Measurements from ENCODE around the gene ACOT7.

The ACOT7 gene

DNA sequence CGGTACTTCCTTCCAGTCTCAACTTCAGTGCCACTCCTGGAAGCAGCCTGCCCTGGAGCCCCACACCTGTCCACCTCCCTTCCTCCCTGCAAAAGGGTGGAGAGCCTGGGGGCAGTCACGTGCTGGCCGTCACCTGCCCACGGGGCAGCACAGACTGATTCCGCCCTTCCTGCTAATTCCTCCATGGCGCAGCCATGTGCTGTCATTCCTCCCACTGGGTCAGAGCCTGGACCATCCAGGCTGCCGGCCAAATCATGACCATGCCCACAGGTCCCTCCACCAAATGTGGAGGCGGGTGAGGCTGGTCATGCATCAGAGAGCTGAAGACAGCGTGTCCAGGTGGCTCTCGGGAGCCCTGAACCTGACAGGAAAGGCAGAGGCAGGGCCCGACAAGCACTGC, 108.2 kb downstream of the ACOT7 start:
- no peak for DNase-seq (ENCODE audit: low read depth)

DNA sequence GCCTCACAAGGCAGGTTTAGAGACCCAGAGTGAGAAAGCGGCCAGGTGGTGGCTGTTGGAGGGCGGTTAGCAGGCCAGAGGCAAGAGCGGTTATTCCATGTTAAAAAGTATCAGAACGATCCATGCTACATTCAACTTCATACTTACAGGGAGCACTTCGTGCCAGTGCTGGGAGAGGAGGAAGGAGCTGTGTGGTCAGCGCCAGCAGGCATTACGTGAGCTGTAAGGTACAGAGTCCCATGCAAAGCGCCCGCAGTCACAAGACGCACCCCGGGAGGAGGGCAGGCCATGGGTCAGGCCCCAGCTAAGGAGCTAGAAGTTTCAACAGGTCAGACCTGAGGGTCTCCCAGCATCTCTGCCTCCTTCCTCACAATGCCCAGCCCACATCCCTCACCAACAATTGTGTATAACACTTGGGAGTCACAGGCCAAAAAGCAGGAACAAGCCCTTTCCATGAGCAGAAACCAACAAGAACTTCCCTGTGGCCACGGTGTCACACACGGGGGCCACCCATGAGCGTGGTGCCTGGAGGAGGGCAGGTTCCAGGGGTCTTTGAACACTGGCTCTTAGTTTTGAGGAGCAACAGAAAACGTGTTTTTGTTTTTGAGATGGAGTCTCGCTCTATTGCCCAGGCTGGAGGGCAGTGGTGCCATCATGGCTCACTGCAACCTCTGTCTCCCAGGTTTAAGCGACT, 110.8 kb downstream of the ACOT7 start:
- no peak for DNase-seq (ENCODE audit: low read depth)

DNA sequence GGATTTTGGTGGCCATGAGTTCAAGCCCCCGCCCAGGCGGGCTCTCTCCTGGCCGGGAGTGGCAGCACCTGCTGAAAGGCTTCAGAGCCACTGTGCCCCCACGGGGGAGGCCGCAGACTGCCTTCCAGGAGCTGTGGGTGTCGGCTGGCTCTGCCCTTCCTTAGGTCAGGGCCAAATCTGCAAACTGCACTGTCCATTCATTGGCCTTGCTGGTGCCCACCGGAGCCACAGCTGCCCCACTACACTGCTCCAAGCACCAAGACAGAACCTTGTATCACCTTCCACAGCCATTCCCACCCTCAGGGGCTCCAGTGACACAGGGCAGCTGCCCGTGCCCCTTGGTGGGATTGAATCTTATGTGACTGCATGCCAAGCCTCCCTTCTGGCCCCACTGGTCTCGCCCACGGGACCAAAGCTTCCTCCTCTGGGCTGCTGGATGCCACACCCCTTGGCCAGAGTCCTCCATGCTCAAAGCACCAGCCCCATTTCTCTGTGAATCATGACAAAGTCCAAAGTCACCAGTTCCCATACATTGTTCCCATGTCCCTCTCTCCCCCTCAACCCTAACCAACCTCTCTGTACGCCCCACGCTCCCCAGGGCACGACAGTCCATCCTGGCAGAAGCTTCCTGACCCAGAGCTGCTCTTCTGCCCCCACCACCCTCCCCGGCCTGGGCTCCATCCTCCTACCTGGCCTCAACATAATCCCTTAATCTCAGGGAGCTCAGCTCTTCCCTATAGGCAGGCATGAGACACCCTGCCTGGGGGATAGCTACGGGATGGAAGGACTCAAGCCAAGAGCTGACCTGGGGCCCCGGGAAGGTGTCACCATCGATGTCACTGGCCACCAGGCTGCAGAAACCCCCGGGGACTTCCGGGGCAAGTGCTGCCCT, 111.8 kb downstream of the ACOT7 start:
- DNase-seq (ENCODE audit: low read depth) = no peak

DNA sequence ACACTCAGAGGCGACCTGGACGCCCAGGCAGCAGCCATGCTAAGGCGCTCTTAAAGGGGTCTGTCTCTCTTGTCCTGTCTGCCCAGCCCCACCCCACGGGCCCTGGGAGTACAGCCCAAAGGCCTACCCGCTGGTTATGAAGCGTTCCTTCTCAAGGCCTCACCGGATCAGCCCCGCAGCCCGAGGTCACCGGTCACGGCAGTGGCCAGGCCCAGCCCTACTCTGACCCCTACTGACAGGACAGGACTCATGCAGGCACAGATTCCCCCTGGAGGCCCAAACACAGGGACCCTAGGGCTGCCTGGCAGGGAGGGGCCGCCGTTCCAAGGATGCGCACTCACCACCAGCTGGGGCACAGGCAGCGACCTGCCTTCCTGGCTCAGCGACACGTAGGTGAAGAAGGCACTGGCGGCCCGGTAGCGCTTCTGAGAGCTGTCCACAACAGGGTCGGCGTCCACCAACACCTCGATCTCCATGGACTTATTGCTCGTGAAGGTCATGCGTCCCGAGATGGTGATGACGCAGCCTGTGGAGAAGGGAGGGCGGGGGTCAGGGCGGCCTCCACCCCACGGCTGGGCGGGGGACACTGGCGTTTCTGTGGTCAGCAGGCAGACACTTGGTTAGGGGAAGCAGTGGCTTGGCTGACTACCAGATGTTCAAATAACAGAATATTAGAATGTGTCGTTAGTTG, 112.7 kb downstream of the ACOT7 start:
- DNase-seq (ENCODE audit: low read depth) = no peak

DNA sequence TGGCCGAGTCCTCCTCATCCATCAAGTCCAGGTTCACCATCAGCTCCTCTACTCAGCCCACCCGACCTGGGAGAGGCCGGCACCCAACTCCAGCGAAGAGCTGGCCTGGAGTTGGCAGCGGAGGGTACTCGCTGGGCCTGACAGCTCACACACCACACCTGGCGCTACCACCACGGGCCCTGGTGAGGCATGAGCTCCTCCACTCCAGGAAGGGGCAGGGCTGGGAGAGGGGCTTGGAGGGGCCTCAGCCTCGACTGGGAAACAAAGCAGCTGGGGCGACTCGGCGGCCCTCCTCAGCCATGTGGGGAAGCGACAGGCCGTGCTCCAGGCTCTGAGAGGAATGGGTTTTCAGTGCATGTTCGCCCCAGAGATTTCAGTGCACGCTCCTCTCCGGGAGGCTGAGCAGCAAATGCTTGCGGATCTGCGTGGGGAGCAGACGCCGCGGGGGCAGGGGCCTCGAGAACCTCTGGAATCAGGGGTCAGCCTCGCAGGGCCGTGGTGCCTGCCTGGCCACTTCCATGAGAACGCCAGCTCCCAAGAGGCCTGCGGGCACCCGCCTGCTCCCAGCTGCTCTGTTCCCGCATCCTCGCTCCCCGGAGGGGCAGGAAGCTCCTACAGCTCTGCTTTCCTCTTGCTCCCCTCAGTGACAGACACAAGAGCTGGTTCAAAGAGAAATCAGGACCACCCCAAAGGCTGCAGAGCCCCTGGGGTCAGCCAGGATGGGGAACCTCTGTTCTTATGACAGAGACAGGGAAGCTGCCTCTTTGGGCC, 113.8 kb downstream of the ACOT7 start:
- no peak for DNase-seq (ENCODE audit: low read depth)

DNA sequence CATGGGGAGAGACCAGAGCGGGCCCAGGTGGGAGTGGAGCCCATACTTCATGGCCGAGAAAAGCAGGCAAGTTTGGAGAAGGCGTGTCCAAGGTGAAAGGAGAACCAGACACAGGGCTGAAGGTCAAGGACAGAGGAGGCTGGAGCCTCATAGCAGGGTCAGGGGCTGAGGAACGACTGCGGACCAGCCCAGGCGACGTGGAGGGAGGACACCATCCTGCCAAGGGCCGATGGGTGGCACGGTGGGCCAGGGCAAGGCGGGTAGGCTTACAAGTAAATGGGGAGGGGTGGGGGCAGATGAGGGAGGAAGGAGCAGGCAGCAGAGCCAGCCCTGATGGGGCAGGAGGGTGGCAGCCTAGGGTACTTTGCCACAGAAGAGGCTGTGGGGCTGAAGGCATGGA, 114.5 kb downstream of the ACOT7 start:
- DNase-seq (ENCODE audit: low read depth) = no peak

GRCh38 chr1:6278263-6278662, 115.3 kb downstream of the ACOT7 start:
- DNase-seq (ENCODE audit: low read depth) = no peak

GRCh38 chr1:6276811-6277555, 116.6 kb downstream of the ACOT7 start:
- DNase-seq (ENCODE audit: low read depth) = no peak

DNA sequence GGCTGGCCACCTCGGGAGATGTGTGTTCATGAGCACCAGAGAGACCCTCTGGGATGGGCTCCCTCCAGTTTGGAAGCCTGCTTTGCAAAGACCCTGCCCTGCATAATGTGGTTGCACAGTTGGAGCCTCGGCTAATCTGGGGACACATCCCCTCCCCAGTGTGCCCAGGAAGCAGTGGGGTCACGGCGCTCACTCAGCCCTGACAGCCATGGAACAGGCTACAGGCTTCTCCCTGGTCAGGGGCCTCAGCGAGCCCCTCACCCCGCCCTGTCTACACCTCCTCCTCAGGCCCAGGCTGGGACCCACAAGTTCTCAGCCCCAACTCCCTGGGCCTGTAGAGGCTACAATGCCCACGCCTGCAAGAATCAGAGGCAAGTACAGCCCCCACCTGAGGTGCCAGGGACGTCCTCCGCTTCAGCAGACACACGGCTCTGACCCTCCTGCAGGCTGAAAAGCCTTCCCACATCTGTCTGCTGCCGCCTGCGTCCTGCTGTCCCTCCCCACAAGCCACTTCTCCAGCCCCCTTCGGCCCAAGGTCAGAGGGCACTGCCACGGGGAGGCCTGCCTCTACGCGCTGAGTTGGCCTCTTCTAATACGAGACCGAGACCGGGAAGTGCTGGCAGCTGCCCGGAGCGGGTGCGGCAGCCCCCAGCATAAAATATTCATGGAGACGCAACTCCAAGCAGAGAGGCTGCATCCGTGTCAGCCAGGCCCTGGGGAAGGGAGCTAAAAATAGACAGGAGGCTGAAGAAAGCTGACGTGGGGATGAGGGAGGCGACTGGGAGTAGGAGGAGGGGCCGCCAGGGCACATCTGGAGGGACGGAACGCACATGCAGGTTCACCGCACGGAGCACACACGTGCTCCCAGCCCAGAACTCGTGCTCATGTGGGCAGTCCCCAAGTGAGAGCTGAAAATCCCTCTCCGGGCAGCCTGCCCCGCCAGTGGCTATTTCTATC, 117.5 kb downstream of the ACOT7 start:
- DNase-seq (ENCODE audit: low read depth) = peak; percentile 71

GRCh38 chr1:6274622-6275139, 118.9 kb downstream of the ACOT7 start:
- DNase-seq (ENCODE audit: low read depth) = no peak

GRCh38 chr1:6274102-6274501, 119.5 kb downstream of the ACOT7 start:
- DNase-seq (ENCODE audit: low read depth) = no peak

DNA sequence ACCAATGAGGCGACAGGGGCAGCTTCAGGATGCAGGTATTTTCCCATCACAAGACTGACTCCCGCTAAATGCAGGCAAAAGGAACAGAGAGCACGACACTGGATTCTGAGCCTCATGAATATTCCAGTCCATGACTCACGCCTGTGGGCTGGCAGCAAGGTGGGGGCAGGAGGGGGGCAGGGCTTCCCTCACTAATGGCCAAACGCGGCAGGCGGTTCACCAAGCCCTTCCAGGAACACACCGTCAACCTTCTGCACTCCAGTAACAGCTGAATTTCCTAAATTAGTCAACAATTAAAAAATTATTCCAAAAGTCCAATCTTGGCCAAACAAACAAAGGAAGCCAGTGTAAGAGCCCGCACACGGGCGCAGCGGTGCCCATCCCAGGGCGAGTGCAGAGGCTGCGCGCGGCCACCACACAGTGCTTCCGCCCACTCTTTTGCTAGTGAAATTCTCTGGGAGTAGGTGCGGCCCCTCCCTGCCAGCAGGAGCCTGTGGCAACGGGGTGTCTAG, 120.1 kb downstream of the ACOT7 start:
- peak; percentile 15 for DNase-seq (ENCODE audit: low read depth)

GRCh38 chr1:6272868-6273267, 120.7 kb downstream of the ACOT7 start:
- no peak for DNase-seq (ENCODE audit: low read depth)

GRCh38 chr1:6272452-6272851, 121.1 kb downstream of the ACOT7 start:
- DNase-seq (ENCODE audit: low read depth) = no peak

DNA sequence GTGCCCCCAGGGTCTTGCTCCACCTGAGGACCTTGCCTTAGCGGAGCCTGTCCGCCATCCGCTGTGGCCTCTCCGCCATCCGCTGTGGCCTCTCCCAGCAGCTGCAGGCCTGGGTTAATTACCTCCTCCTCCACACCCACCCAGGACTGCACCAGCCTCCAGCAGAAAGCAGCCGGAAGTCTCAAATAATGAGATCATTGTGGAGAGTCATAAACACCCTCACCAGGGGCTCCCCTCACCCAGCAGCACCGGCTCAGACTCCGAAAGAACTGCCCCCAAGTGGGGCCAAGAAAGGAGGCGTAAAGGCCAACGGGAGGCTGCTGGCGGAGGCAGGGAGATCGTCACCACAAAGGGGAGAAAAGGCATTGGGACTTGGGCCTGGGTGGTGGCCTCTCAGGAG, 122.0 kb downstream of the ACOT7 start:
- DNase-seq (ENCODE audit: low read depth) = no peak

DNA sequence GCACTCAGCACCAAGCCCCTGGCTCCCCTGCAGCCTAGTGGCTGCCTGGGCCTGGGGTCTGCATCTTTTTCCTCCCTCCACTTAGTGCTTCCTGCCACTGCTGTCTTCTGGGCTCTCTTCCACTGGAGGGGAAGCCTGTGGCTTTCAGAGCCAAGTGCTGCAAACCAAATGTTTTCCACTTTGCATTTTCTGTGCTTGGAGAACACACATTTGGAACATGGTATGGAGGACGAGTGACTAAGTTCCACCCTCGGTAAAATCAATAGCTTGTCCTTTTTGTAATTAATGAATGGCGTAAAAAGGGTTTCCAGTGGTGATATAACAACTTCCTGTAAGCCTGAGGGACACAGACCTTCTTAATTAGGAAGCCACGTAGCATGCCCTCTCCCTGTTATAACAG, 122.6 kb downstream of the ACOT7 start:
- no peak for DNase-seq (ENCODE audit: low read depth)

- no peak for DNase-seq (ENCODE audit: low read depth)
Observed at GRCh38 chr1:6270401-6270800, 123.2 kb downstream of the ACOT7 start.

GRCh38 chr1:6269720-6270400, 123.7 kb downstream of the ACOT7 start:
- no peak for DNase-seq (ENCODE audit: low read depth)

GRCh38 chr1:6269296-6269695, 124.3 kb downstream of the ACOT7 start:
- no peak for DNase-seq (ENCODE audit: low read depth)

Measured in stromal cell of bone marrow (primary cell).